Fibroblast of lung (primary cell): ENCODE measurements around the gene UBA7. TPM values are rescaled to one million over a fixed set of nuclear protein-coding genes. Genes with fewer than 3 reads are reported as not detected.

Experiments used
- DNase-seq, 2 donors: peaks; one replicate each; pipeline versions ENCODE4 v3.0.0 to v3.0.0-alpha.2; 2010; ENCODE audit warnings: low read depth in 2 of 2
- H2AFZ ChIP-seq: 2 replicates; pipeline ENCODE4 v1.5.1; 2012; ENCODE audit warnings: low read length, control low read depth, inconsistent platforms
- H3K27ac ChIP-seq: 2 replicates; pipeline ENCODE4 v1.5.1; 2011; ENCODE audit warnings: low read length, control low read depth; ENCODE audit not compliant: insufficient read depth
- H3K27me3 ChIP-seq: 2 replicates; pipeline ENCODE4 v1.5.1; 2011; ENCODE audit warnings: mild to moderate bottlenecking, low read length; ENCODE audit not compliant: control insufficient read depth, insufficient read depth
- H3K36me3 ChIP-seq: 2 replicates; pipeline ENCODE4 v1.5.1; 2011; ENCODE audit warnings: low read length; ENCODE audit not compliant: control insufficient read depth, insufficient read depth
- H3K4me1 ChIP-seq: 2 replicates; pipeline ENCODE4 v1.5.1; 2011; ENCODE audit warnings: low read length; ENCODE audit not compliant: control insufficient read depth, insufficient read depth; ENCODE audit errors: extremely low read depth
- H3K4me2 ChIP-seq: 2 replicates; pipeline ENCODE4 v1.5.1; 2011; ENCODE audit warnings: low read length, control low read depth; ENCODE audit not compliant: insufficient read depth; ENCODE audit errors: extremely low read depth
- H3K4me3 ChIP-seq, 4 experiments: fragments of 200-600 bp in 1 of 4; sonication (generic) in 1 of 4; replicated peaks in 1 of 4; 2 replicates each; pipeline ENCODE4 v1.5.1; 2011 to 2016; ENCODE audit warnings: low read length in 4 of 4, low read depth in 3 of 4, mild to moderate bottlenecking in 3 of 4, control low read depth in 2 of 4, inconsistent platforms in 1 of 4, mixed read lengths in 1 of 4; ENCODE audit not compliant: insufficient read depth in 1 of 4; ENCODE audit errors: control extremely low read depth in 1 of 4
- H3K79me2 ChIP-seq: 2 replicates; pipeline ENCODE4 v1.5.1; 2012; ENCODE audit warnings: mild to moderate bottlenecking, low read length, inconsistent platforms; ENCODE audit not compliant: control insufficient read depth, insufficient read depth
- H3K9ac ChIP-seq: 2 replicates; pipeline ENCODE4 v1.5.1; 2011; ENCODE audit warnings: mild to moderate bottlenecking, low read length, control low read depth; ENCODE audit not compliant: insufficient read depth
- H3K9me3 ChIP-seq: 2 replicates; pipeline ENCODE4 v1.5.1; 2012; ENCODE audit warnings: low read depth, low read length; ENCODE audit not compliant: control insufficient read depth, insufficient read depth
- H4K20me1 ChIP-seq: 2 replicates; pipeline ENCODE4 v1.5.1; 2011; ENCODE audit warnings: low read length; ENCODE audit not compliant: control insufficient read depth, insufficient read depth; ENCODE audit errors: extremely low read depth
- EZH2 ChIP-seq: IDR thresholded peaks from 2 replicates; pipeline ENCODE4 v1.5.1; 2012; ENCODE audit warnings: low read length, control low read depth, mild to moderate bottlenecking; ENCODE audit errors: missing control alignments
- polyA plus RNA-seq, 2 donors: library from polyadenylated mRNA; depleted of rRNA in 1 of 2; stranded (reverse) in 1 of 2; unstranded in 1 of 2; fragments of >200 nt; gene quantifications; 2 replicates each; pipeline ENCODE4 v1.2.1, GENCODE V29; 2011 to 2012; ENCODE audit warnings: missing spikeins in 1 of 2
- total RNA-seq: library from RNA; depleted of rRNA; stranded (reverse); fragments of >200 nt; gene quantifications from 2 replicates; pipeline ENCODE4 v1.2.1, GENCODE V29; 2014
- TF ChIP-seq, protein P1 (sequence below), 2 donors: IDR thresholded peaks in 1 of 2; conservative IDR thresholded peaks in 1 of 2; 1 replicate in 1 of 2; 2 replicates in 1 of 2; pipeline ENCODE4 v1.5.1; 2011 to 2012; ENCODE audit warnings: low read length in 2 of 2, control low read depth in 1 of 2, inconsistent platforms in 1 of 2, low read depth in 1 of 2, mild to moderate bottlenecking in 1 of 2

The UBA7 gene
- total and polyA plus RNA-seq, 2 donors (not counting 1 experiment from before 2014, with no cell fraction given): 33.7 to 57.1 TPM

DNA sequence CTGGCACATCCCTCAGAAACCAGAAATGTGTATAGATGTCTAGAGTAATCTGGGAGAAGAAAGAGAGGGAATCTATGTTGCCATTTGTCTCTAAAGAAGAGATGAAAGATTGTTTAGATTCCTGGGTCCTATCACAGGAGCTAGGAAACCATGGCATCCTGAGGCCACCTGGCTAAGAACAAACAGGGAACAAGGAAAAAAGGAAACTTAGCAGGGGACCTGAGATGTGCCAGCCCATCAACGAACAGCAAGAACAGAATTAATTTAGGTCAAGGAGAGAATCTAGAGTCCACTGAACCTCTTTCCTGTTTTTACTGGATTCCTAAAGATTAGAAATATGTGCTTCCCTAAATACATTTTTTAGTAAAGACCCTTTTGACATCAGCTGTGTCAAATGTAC is 57.7 kb downstream of the UBA7 start:
- no peaks in the 10 kb centered on the region for H3K4me1 ChIP-seq
- H4K20me1 ChIP-seq: peaks cover 1% of the 10 kb centered on the region
- no peak overlapping the region for H2AFZ ChIP-seq
- H3K27me3 ChIP-seq: no peaks in the 10 kb centered on the region
- TF ChIP-seq, protein P1, sequence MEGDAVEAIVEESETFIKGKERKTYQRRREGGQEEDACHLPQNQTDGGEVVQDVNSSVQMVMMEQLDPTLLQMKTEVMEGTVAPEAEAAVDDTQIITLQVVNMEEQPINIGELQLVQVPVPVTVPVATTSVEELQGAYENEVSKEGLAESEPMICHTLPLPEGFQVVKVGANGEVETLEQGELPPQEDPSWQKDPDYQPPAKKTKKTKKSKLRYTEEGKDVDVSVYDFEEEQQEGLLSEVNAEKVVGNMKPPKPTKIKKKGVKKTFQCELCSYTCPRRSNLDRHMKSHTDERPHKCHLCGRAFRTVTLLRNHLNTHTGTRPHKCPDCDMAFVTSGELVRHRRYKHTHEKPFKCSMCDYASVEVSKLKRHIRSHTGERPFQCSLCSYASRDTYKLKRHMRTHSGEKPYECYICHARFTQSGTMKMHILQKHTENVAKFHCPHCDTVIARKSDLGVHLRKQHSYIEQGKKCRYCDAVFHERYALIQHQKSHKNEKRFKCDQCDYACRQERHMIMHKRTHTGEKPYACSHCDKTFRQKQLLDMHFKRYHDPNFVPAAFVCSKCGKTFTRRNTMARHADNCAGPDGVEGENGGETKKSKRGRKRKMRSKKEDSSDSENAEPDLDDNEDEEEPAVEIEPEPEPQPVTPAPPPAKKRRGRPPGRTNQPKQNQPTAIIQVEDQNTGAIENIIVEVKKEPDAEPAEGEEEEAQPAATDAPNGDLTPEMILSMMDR (conservative IDR thresholded peaks at IDR 0.05 in 1 of 2, IDR thresholded peaks at IDR 0.05 in 1 of 2; ENCODE audit: low read depth in 1 of 2, low read length in 2 of 2): no peak
- no peak for TF ChIP-seq EZH2
- H3K36me3 ChIP-seq: no peaks in the 10 kb centered on the region
- H3K27ac ChIP-seq: no peak overlapping the region
- H3K9me3 ChIP-seq: no peaks in the 10 kb centered on the region
- H3K4me3 ChIP-seq: no peak overlapping the region
- no peak overlapping the region for H3K4me2 ChIP-seq
- no peak overlapping the region for H3K9ac ChIP-seq
- peaks cover 43% of the 10 kb centered on the region for H3K79me2 ChIP-seq
- no peak for DNase-seq

Other genes with a start within 250 kb of the UBA7 start
- 110 and 137 TPM in 2 replicates for gene APEH, start 139.6 kb downstream of the UBA7 start, total RNA-seq
- gene APEH, start 139.6 kb downstream of the UBA7 start, polyA plus RNA-seq: 52.6 and 75.7 TPM in 2 replicates
- gene MST1, start 124.5 kb downstream of the UBA7 start, total RNA-seq: 5.1 and 6.6 TPM in 2 replicates
- gene MST1, start 124.5 kb downstream of the UBA7 start, polyA plus RNA-seq: 3.5 and 4.0 TPM in 2 replicates
- gene RNF123, start 124.4 kb downstream of the UBA7 start, total RNA-seq: 19.5 and 27.1 TPM in 2 replicates
- 16.5 and 21.8 TPM in 2 replicates for gene RNF123, start 124.4 kb downstream of the UBA7 start, polyA plus RNA-seq
- gene AMIGO3, start 94.3 kb downstream of the UBA7 start, total RNA-seq: under 0.01 and 0.33 TPM in 2 replicates
- 0.17 TPM in 1 of 2 replicates, not detected in the other for gene AMIGO3, start 94.3 kb downstream of the UBA7 start, polyA plus RNA-seq
- 13.6 and 14.4 TPM in 2 replicates for gene GMPPB, start 90.0 kb downstream of the UBA7 start, total RNA-seq
- gene GMPPB, start 90.0 kb downstream of the UBA7 start, polyA plus RNA-seq: 13.7 and 18.3 TPM in 2 replicates
- gene IP6K1, start 27.4 kb downstream of the UBA7 start, total RNA-seq: 28.8 and 30.2 TPM in 2 replicates
- 38.8 and 45.4 TPM in 2 replicates for gene IP6K1, start 27.4 kb downstream of the UBA7 start, polyA plus RNA-seq
- under 0.01 TPM in 1 of 2 replicates, not detected in the other for gene CDHR4, start 14.1 kb downstream of the UBA7 start, total RNA-seq
- gene CDHR4, start 14.1 kb downstream of the UBA7 start, polyA plus RNA-seq: not detected in 2 replicates
- 3.3 and 7.3 TPM in 2 replicates for gene INKA1, start 10.7 kb downstream of the UBA7 start, total RNA-seq
- 2.9 and 6.5 TPM in 2 replicates for gene INKA1, start 10.7 kb downstream of the UBA7 start, polyA plus RNA-seq
- 0.77 and 2.0 TPM in 2 replicates for gene TRAIP, start 42.6 kb upstream of the UBA7 start, total RNA-seq
- 2.5 and 7.0 TPM in 2 replicates for gene TRAIP, start 42.6 kb upstream of the UBA7 start, polyA plus RNA-seq
- not detected in 2 replicates for gene CAMKV, start 56.0 kb upstream of the UBA7 start, total RNA-seq
- 0.06 TPM in 1 of 2 replicates, not detected in the other for gene CAMKV, start 56.0 kb upstream of the UBA7 start, polyA plus RNA-seq
- gene MST1R, start 89.9 kb upstream of the UBA7 start, total RNA-seq: 1.5 and 3.0 TPM in 2 replicates
- gene MST1R, start 89.9 kb upstream of the UBA7 start, polyA plus RNA-seq: 0.52 and 1.2 TPM in 2 replicates
- gene MON1A, start 115.9 kb upstream of the UBA7 start, total RNA-seq: 11.8 and 12.2 TPM in 2 replicates
- 6.7 and 9.3 TPM in 2 replicates for gene MON1A, start 115.9 kb upstream of the UBA7 start, polyA plus RNA-seq
- 41.3 and 46.1 TPM in 2 replicates for gene RBM6, start 126.2 kb upstream of the UBA7 start, total RNA-seq
- 36.3 and 40.1 TPM in 2 replicates for gene RBM6, start 126.2 kb upstream of the UBA7 start, polyA plus RNA-seq